Progenitor cell of endocrine pancreas (in vitro differentiated cells): ENCODE measurements around the gene HNRNPA0. TPM values are rescaled to one million over a fixed set of nuclear protein-coding genes. Genes with fewer than 3 reads are reported as not detected.

ENCODE experiments used
- DNase-seq: peaks from one replicate; pipeline ENCODE4 v3.0.0; 2021; ENCODE audit warnings: low spot score; ENCODE audit not compliant: unreplicated experiment
- H3K27ac Mint-ChIP-seq: 2 replicates; pipeline ENCODE4 v1.8.0; 2021; ENCODE audit warnings: mild to moderate bottlenecking, moderate library complexity, mixed read lengths
- H3K27me3 Mint-ChIP-seq: 2 replicates; pipeline ENCODE4 v1.8.0; 2021; ENCODE audit warnings: mixed read lengths
- H3K36me3 Mint-ChIP-seq: 2 replicates; pipeline ENCODE4 v1.8.0; 2022; ENCODE audit warnings: mixed read lengths; ENCODE audit not compliant: insufficient read depth
- H3K4me1 Mint-ChIP-seq: 2 replicates; pipeline ENCODE4 v1.8.0; 2021; ENCODE audit warnings: low read depth, mixed read lengths
- H3K4me3 Mint-ChIP-seq: 2 replicates; pipeline ENCODE4 v1.8.0; 2021; ENCODE audit warnings: low read depth, mild to moderate bottlenecking, moderate library complexity, mixed read lengths
- H3K9me3 Mint-ChIP-seq: 2 replicates; pipeline ENCODE4 v1.8.0; 2021; ENCODE audit warnings: low read depth, mixed read lengths
- CTCF ChIP-seq: fragments of 200-600 bp; sonication (generic); IDR thresholded peaks from one replicate; pipeline ENCODE4 v1.5.0; 2021; ENCODE audit warnings: antibody characterized with exemption, mild to moderate bottlenecking; ENCODE audit not compliant: unreplicated experiment
- total RNA-seq: library from RNA; stranded (reverse); gene quantifications from 2 replicates; pipeline ENCODE4 v1.2.1, GENCODE V29; 2021

Gene HNRNPA0
- total RNA-seq, 1 donor from 2014 or later = 82.6 TPM

GRCh38 chr5:137705106-137705505 is 49.1 kb downstream of the HNRNPA0 start:
- Mint-ChIP-seq H3K27ac (no peak overlapping the region), H3K4me3 (no peak overlapping the region), H3K36me3 (peaks cover 27% of the 10 kb centered on the region), H3K4me1 (peaks cover under 1% of the 10 kb centered on the region), H3K27me3 (no peaks in the 10 kb centered on the region), H3K9me3 (no peaks in the 10 kb centered on the region)
- no peak for TF ChIP-seq CTCF
- no peak for DNase-seq

GRCh38 chr5:137703565-137703964 is 50.6 kb downstream of the HNRNPA0 start:
- no peak for TF ChIP-seq CTCF
- H3K4me3 Mint-ChIP-seq = no peak overlapping the region
- no peaks in the 10 kb centered on the region for H3K27me3 Mint-ChIP-seq
- H3K9me3 Mint-ChIP-seq = no peaks in the 10 kb centered on the region
- peaks cover 3% of the 10 kb centered on the region for H3K4me1 Mint-ChIP-seq
- no peak for DNase-seq
- H3K36me3 Mint-ChIP-seq = peaks cover 26% of the 10 kb centered on the region
- no peak overlapping the region for H3K27ac Mint-ChIP-seq

- no peak overlapping the region for H3K4me3 Mint-ChIP-seq
- no peaks in the 10 kb centered on the region for H3K27me3 Mint-ChIP-seq
- H3K27ac Mint-ChIP-seq = no peak overlapping the region
- no peak for DNase-seq
- H3K36me3 Mint-ChIP-seq = peaks cover 15% of the 10 kb centered on the region
- H3K4me1 Mint-ChIP-seq = peaks cover 3% of the 10 kb centered on the region
- no peaks in the 10 kb centered on the region for H3K9me3 Mint-ChIP-seq
- TF ChIP-seq CTCF = no peak
Measured at GRCh38 chr5:137700282-137700680, 53.9 kb downstream of the HNRNPA0 start.

- Mint-ChIP-seq H3K9me3 (no peaks in the 10 kb centered on the region), H3K36me3 (peaks cover 18% of the 10 kb centered on the region), H3K27ac (no peak overlapping the region), H3K4me3 (no peak overlapping the region), H3K27me3 (no peaks in the 10 kb centered on the region), H3K4me1 (peaks cover 3% of the 10 kb centered on the region)
- no peak for DNase-seq
- TF ChIP-seq CTCF = no peak
Measured at GRCh38 chr5:137699336-137700281, 54.6 kb downstream of the HNRNPA0 start.

GRCh38 chr5:137696481-137696880 is 57.7 kb downstream of the HNRNPA0 start:
- H3K36me3 Mint-ChIP-seq = peaks cover 13% of the 10 kb centered on the region
- TF ChIP-seq CTCF = no peak
- H3K27ac Mint-ChIP-seq = no peak overlapping the region
- no peaks in the 10 kb centered on the region for H3K27me3 Mint-ChIP-seq
- H3K4me1 Mint-ChIP-seq = peaks cover 16% of the 10 kb centered on the region
- no peak for DNase-seq
- no peak overlapping the region for H3K4me3 Mint-ChIP-seq
- no peaks in the 10 kb centered on the region for H3K9me3 Mint-ChIP-seq
